ENCODE measurements around the gene FLYWCH1. TPM values are rescaled to one million over a fixed set of nuclear protein-coding genes. Genes with fewer than 3 reads are reported as not detected.

FLYWCH1 gene
- total and polyA plus RNA-seq, 9 of the 15 experiments (the other 6 are each of a cell fraction or from before 2014, with no cell fraction given): 0.18 to 33.6 (median 11.3) TPM

- no peak overlapping the region for H2AFZ ChIP-seq (ENCODE audit: low read depth, low read length)
- CTCF ChIA-PET (ENCODE audit: low intra/inter-chr PET ratio): no interaction called here
- intact Hi-C loops (cut with micrococcal nuclease): no loop called here
Observed at GRCh38 chr16:2938206-2938605, 26.5 kb downstream of the FLYWCH1 start.

More at GRCh38 chr16:2938206-2938605, 26.5 kb downstream of the FLYWCH1 start:
- TF ChIP-seq ZKSCAN8 (CRISPR knock-in tag; IDR thresholded peaks at IDR 0.05) (no peak), EP400 (IDR thresholded peaks at IDR 0.05) (no peak), ZNF699 (CRISPR knock-in tag; IDR thresholded peaks at IDR 0.05; ENCODE audit: insufficient replicate concordance) (no peak), TSC22D4 (tag; IDR thresholded peaks at IDR 0.05) (no peak), ZBTB7A (IDR thresholded peaks at IDR 0.05; ENCODE audit: borderline replicate concordance, control insufficient read depth, low read depth, low read length) (no peak), SRF (CRISPR knock-in tag; IDR thresholded peaks at IDR 0.05) (no peak), MAX (CRISPR knock-in tag; IDR thresholded peaks at IDR 0.05) (no peak), JUND (IDR thresholded peaks at IDR 0.05; ENCODE audit: borderline replicate concordance, low read depth, low read length) (no peak), JUND (tag; IDR thresholded peaks at IDR 0.05; ENCODE audit: borderline replicate concordance, low read depth, low read length) (no peak), ZNF263 (CRISPR knock-in tag; IDR thresholded peaks at IDR 0.05; ENCODE audit: borderline replicate concordance) (no peak), SMAD4 (CRISPR knock-in tag; conservative IDR thresholded peaks at IDR 0.05) (no peak), GABPA (tag; conservative IDR thresholded peaks at IDR 0.05; ENCODE audit: low read depth) (no peak), PTTG1 (tag; IDR thresholded peaks at IDR 0.05; ENCODE audit: low read depth) (no peak), NR2C1 (IDR thresholded peaks at IDR 0.05) (no peak), NR2C1 (tag; IDR thresholded peaks at IDR 0.05) (no peak), SIX5 (IDR thresholded peaks at IDR 0.05; ENCODE audit: borderline replicate concordance in 1 of 2, insufficient read depth in 1 of 2, low read depth in 1 of 2, low read length in 2 of 2) (no peak), SMAD3 (CRISPR knock-in tag; conservative IDR thresholded peaks at IDR 0.05) (no peak), HOXB6 (CRISPR knock-in tag; IDR thresholded peaks at IDR 0.05; ENCODE audit: borderline replicate concordance) (no peak)
- ATAC-seq (no peak), DNase-seq (ENCODE audit: extremely low read depth in 1 of 4, low spot score in 3 of 4) (no peak), FAIRE-seq (no peak)
- Histone ChIP-seq H3K4me3 (no peak overlapping the region), H3K9me3 (replicated peaks; ENCODE audit: control insufficient read depth, insufficient read depth, low read depth, low read length) (no peaks in the 10 kb centered on the region), H3K4me1 (replicated peaks in 1 of 2; ENCODE audit: control insufficient read depth in 2 of 2, insufficient read depth in 2 of 2, low read length in 2 of 2) (peaks cover 0 to 6% of the 10 kb centered on the region in 2 experiments; a peak in 2 of 5 replicates), H3K9me1 (ENCODE audit: control insufficient read depth, insufficient read depth, low read length) (no peaks in the 10 kb centered on the region), H3K36me3 (ENCODE audit: control insufficient read depth, insufficient read depth, low read length) (peaks cover 62% of the 10 kb centered on the region; the same call in 2 of the 3 replicates), H3K9ac (ENCODE audit: insufficient read depth in 1 of 2, low read depth in 2 of 2, low read length in 2 of 2) (no peak overlapping the region), H3K79me2 (ENCODE audit: control insufficient read depth, insufficient read depth, low read length) (no peaks in the 10 kb centered on the region), H3K4me2 (ENCODE audit: insufficient read depth, low read length) (no peak overlapping the region), H3K27me3 (ENCODE audit: control insufficient read depth in 2 of 2, insufficient read depth in 2 of 2, low read length in 2 of 2) (no peaks in the 10 kb centered on the region), H3K27ac (ENCODE audit: extremely low read depth, low read depth, low read length) (no peak overlapping the region), H4K20me1 (replicated peaks; ENCODE audit: control insufficient read depth, insufficient read depth, low read length) (no peaks in the 10 kb centered on the region)
- no TSS peak for BruUV-seq (replicated peaks)
- POLR2A ChIA-PET: no interaction called here
- in situ Hi-C loops (cut with MboI): no loop called here
- WGBS (ENCODE audit: insufficient coverage, low coverage, missing lambda C conversion rate): 97% methylated on average over 7 of the region's 12 CpGs

Measured in K562 (cell line).